Calu3 (cell line): Measurements from ENCODE around the gene NDST3. TPM values are rescaled to one million over a fixed set of nuclear protein-coding genes. Genes with fewer than 3 reads are reported as not detected.

Experiments used
- BruUV-seq: library from RNA; stranded (reverse); fragments of 400-500 nt; replicated peaks from 2 replicates; lab custom pipeline; 2021; lab: Mats Ljungman, UMichigan
- CTCF ChIA-PET: fragments of 300-600 bp; sonication (Branson Sonifier 250); formaldehyde crosslinking; loops from one replicate; lab custom pipeline; 2022; ENCODE audit warnings: antibody characterized with exemption; lab: Charles Lee
- DNase-seq: peaks from one replicate; pipeline ENCODE4 v3.0.0; 2022
- H3K27ac Mint-ChIP-seq: one replicate; pipeline ENCODE4 v1.8.0; 2022; ENCODE audit warnings: mixed read lengths; ENCODE audit not compliant: unreplicated experiment
- H3K27me3 Mint-ChIP-seq: one replicate; pipeline ENCODE4 v1.8.0; 2022; ENCODE audit warnings: mixed read lengths; ENCODE audit not compliant: unreplicated experiment
- H3K36me3 Mint-ChIP-seq: one replicate; pipeline ENCODE4 v1.8.0; 2022; ENCODE audit warnings: mild to moderate bottlenecking, moderate library complexity, mixed read lengths; ENCODE audit not compliant: insufficient read depth, unreplicated experiment
- H3K4me1 Mint-ChIP-seq: one replicate; pipeline ENCODE4 v1.8.0; 2022; ENCODE audit warnings: mild to moderate bottlenecking, low read depth, mixed read lengths; ENCODE audit not compliant: unreplicated experiment
- H3K4me3 Mint-ChIP-seq: one replicate; pipeline ENCODE4 v1.8.0; 2022; ENCODE audit warnings: mild to moderate bottlenecking, low read depth, moderate library complexity, mixed read lengths; ENCODE audit not compliant: unreplicated experiment
- H3K9me3 Mint-ChIP-seq: one replicate; pipeline ENCODE4 v1.8.0; 2022; ENCODE audit warnings: low read depth, mixed read lengths; ENCODE audit not compliant: unreplicated experiment
- CTCF ChIP-seq: fragments of 200-600 bp; IDR thresholded peaks from one replicate; pipeline ENCODE4 v1.8.0; 2022; ENCODE audit warnings: antibody characterized with exemption; ENCODE audit not compliant: unreplicated experiment
- intact Hi-C: fragments of 100-400 bp; cut with micrococcal nuclease; formaldehyde crosslinking; loops from one replicate; pipeline ENCODE4 v1.10.0; 2022; ENCODE audit not compliant: unreplicated experiment
- total RNA-seq: library from RNA; stranded (reverse); gene quantifications from 2 replicates; pipeline ENCODE4 v1.2.3, GENCODE V29; 2022

Gene NDST3
- total RNA-seq, 1 experiment from 2014 or later: 0.12 TPM

- no peak overlapping the region for H3K27ac Mint-ChIP-seq
- no TSS peak for BruUV-seq
- no peaks in the 10 kb centered on the region for H3K4me1 Mint-ChIP-seq
- no peaks in the 10 kb centered on the region for H3K36me3 Mint-ChIP-seq
- no peaks in the 10 kb centered on the region for H3K27me3 Mint-ChIP-seq
- CTCF ChIA-PET: no interaction called here
- DNase-seq: no peak
- H3K9me3 Mint-ChIP-seq: no peaks in the 10 kb centered on the region
- intact Hi-C loops: no loop called here
- no peak for TF ChIP-seq CTCF
- no peak overlapping the region for H3K4me3 Mint-ChIP-seq
Observed at GRCh38 chr4:118237531-118237930, 203.2 kb downstream of the NDST3 start.

- no peaks in the 10 kb centered on the region for H3K4me1 Mint-ChIP-seq
- H3K4me3 Mint-ChIP-seq: no peak overlapping the region
- no peaks in the 10 kb centered on the region for H3K9me3 Mint-ChIP-seq
- CTCF ChIA-PET: no interaction called here
- no peak for TF ChIP-seq CTCF
- no TSS peak for BruUV-seq
- no peaks in the 10 kb centered on the region for H3K36me3 Mint-ChIP-seq
- intact Hi-C loops: no loop called here
- DNase-seq: no peak
- no peak overlapping the region for H3K27ac Mint-ChIP-seq
- H3K27me3 Mint-ChIP-seq: no peaks in the 10 kb centered on the region
Observed at GRCh38 chr4:118249890-118250289, 215.6 kb downstream of the NDST3 start.

GRCh38 chr4:118254368-118254767, 220.1 kb downstream of the NDST3 start:
- peaks cover 9% of the 10 kb centered on the region for H3K4me1 Mint-ChIP-seq
- no peaks in the 10 kb centered on the region for H3K27me3 Mint-ChIP-seq
- H3K9me3 Mint-ChIP-seq: no peaks in the 10 kb centered on the region
- H3K4me3 Mint-ChIP-seq: no peak overlapping the region
- no peak for TF ChIP-seq CTCF
- CTCF ChIA-PET: no interaction called here
- no peak for DNase-seq
- no peaks in the 10 kb centered on the region for H3K36me3 Mint-ChIP-seq
- intact Hi-C loops: no loop called here
- BruUV-seq: no TSS peak
- no peak overlapping the region for H3K27ac Mint-ChIP-seq

GRCh38 chr4:118259111-118259510, 224.8 kb downstream of the NDST3 start:
- BruUV-seq: no TSS peak
- DNase-seq: no peak
- no peaks in the 10 kb centered on the region for H3K9me3 Mint-ChIP-seq
- no peaks in the 10 kb centered on the region for H3K36me3 Mint-ChIP-seq
- intact Hi-C loops: no loop called here
- H3K27ac Mint-ChIP-seq: no peak overlapping the region
- CTCF ChIA-PET: no interaction called here
- no peaks in the 10 kb centered on the region for H3K27me3 Mint-ChIP-seq
- no peak for TF ChIP-seq CTCF
- peaks cover 9% of the 10 kb centered on the region for H3K4me1 Mint-ChIP-seq
- no peak overlapping the region for H3K4me3 Mint-ChIP-seq
